OCI-LY3 (cell line): ENCODE results near the gene BTF3L4.

Experiments used
- H2AFZ ChIP-seq: fragments of 200-600, 300-600 bp; shearing (Covaris generic); 2 replicates; pipeline ENCODE4 v1.6.0; 2014; ENCODE audit warnings: antibody characterized with exemption, low read depth, low read length
- H3K27ac ChIP-seq: fragments of 200-600, 300-600 bp; sonication (generic); 2 replicates; pipeline ENCODE4 v1.5.1; 2014; ENCODE audit warnings: mild to moderate bottlenecking, low read length, moderate library complexity, mixed read lengths
- H3K27me3 ChIP-seq: fragments of 200-600, 300-600 bp; sonication (generic); 2 replicates; pipeline ENCODE4 v1.6.1; 2014; ENCODE audit warnings: low read depth, low read length, mixed read lengths
- H3K36me3 ChIP-seq: fragments of 200-600, 300-600 bp; sonication (generic); replicated peaks from 2 replicates; pipeline ENCODE3; 2014; ENCODE audit warnings: low read depth, low read length, mixed read lengths
- H3K4me1 ChIP-seq: fragments of 300-600, 200-600 bp; sonication (generic); 2 replicates; pipeline ENCODE4 v1.6.1; 2014; ENCODE audit warnings: low read length, mixed read lengths
- H3K4me2 ChIP-seq: fragments of 200-600, 300-600 bp; sonication (generic); 2 replicates; pipeline ENCODE4 v1.6.1; 2014; ENCODE audit warnings: low read length, mixed read lengths
- H3K4me3 ChIP-seq: fragments of 300-600, 200-600 bp; sonication (generic); 2 replicates; pipeline ENCODE4 v1.5.1; 2014; ENCODE audit warnings: antibody characterized with exemption, mild to moderate bottlenecking, low read length, moderate library complexity
- H3K79me2 ChIP-seq: fragments of 300-600, 200-600 bp; shearing (Covaris generic); 2 replicates; pipeline ENCODE4 v1.6.1; 2014; ENCODE audit warnings: mild to moderate bottlenecking, low read length, mixed read lengths
- H3K9ac ChIP-seq: fragments of 300-600, 200-600 bp; shearing (Covaris generic); 2 replicates; pipeline ENCODE4 v1.6.0; 2014; ENCODE audit warnings: mild to moderate bottlenecking, low read length, moderate library complexity
- H3K9me3 ChIP-seq: fragments of 200-600, 300-600 bp; shearing (Covaris generic); 2 replicates; pipeline ENCODE4 v1.6.1; 2014; ENCODE audit warnings: low read length, mixed read lengths; ENCODE audit not compliant: insufficient read depth
- H4K20me1 ChIP-seq: fragments of 200-600, 300-600 bp; sonication (generic); 2 replicates; pipeline ENCODE4 v1.6.1; 2016; ENCODE audit warnings: low read length, mixed read lengths; ENCODE audit not compliant: insufficient read depth
- EZH2phosphoT487 ChIP-seq: fragments of 200-600 bp; shearing (Covaris generic); IDR thresholded peaks from 2 replicates; pipeline ENCODE4 v1.6.1; 2018; ENCODE audit warnings: antibody characterized with exemption, mixed run types, low read depth
- TF ChIP-seq, protein P1 (sequence below): fragments of 200-600, 300-600 bp; sonication (generic); IDR thresholded peaks from 2 replicates; pipeline ENCODE4 v1.5.1; 2014; ENCODE audit warnings: antibody characterized with exemption, low read length, low read depth

BTF3L4 gene

DNA sequence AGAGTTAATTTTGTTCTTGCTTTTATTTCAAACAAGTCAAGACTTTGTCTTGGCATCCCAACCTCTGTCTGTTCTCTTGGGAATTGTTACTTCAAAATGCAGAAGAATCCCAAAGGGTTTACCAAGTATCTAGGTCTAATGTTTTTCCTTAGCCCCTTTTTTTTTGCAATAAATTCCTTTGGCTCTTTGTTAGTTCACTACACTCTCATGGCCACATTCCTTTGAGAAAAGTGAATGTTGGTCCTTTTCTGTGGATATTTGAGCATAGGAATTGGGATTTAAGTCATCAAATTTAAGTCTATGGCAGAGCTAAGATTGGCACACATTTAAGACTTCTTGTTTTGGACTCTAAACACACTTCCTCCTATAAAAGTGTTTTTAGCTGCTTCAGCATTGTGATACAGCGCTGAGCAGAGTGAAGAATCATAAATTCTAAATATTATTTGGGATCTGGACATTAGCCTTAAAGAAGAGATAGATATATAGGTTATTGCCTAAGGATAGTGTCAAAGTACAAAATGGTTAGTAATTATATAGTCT lies 1.9 kb downstream of the BTF3L4 start:
- H3K79me2 ChIP-seq: peaks cover 69% of the 10 kb centered on the region
- no peaks in the 10 kb centered on the region for H3K9me3 ChIP-seq
- 0 out of 2 replicates have a peak overlapping the region, but pooled peaks have one; percentile 97 for H3K4me3 ChIP-seq
- no peak overlapping the region for H2AFZ ChIP-seq
- H3K4me1 ChIP-seq: peaks cover 18% of the 10 kb centered on the region
- no peak overlapping the region for H3K9ac ChIP-seq
- H4K20me1 ChIP-seq: peaks cover 13% of the 10 kb centered on the region; the same call in 1 of the 2 replicates
- H3K27ac ChIP-seq: no peak overlapping the region
- H3K27me3 ChIP-seq: no peaks in the 10 kb centered on the region
- peaks cover 5% of the 10 kb centered on the region for H3K36me3 ChIP-seq
- TF ChIP-seq EZH2phosphoT487: no peak
- TF ChIP-seq, protein P1, sequence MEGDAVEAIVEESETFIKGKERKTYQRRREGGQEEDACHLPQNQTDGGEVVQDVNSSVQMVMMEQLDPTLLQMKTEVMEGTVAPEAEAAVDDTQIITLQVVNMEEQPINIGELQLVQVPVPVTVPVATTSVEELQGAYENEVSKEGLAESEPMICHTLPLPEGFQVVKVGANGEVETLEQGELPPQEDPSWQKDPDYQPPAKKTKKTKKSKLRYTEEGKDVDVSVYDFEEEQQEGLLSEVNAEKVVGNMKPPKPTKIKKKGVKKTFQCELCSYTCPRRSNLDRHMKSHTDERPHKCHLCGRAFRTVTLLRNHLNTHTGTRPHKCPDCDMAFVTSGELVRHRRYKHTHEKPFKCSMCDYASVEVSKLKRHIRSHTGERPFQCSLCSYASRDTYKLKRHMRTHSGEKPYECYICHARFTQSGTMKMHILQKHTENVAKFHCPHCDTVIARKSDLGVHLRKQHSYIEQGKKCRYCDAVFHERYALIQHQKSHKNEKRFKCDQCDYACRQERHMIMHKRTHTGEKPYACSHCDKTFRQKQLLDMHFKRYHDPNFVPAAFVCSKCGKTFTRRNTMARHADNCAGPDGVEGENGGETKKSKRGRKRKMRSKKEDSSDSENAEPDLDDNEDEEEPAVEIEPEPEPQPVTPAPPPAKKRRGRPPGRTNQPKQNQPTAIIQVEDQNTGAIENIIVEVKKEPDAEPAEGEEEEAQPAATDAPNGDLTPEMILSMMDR: no peak
- peak overlapping the region; percentile 86 for H3K4me2 ChIP-seq

DNA sequence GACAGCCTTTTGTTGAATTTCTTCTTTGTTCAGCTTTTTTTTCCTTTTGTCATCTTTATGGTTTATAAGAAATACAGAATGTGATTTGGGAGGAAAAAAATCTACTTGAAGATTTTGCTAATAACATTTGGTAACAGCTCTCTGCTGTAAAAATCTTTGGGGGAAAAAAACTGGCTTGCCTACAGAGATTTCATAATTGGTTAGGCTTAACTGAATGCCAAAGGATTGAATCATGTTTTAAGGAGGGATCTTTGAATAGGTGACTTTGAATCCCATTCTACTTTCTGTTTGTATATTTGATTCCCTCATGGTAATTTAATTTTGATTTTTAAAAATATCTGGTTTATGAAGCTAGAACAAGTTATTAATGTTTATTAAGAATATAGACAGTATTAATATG lies 3.2 kb downstream of the BTF3L4 start:
- no peak overlapping the region for H3K4me2 ChIP-seq
- no peak overlapping the region for H3K27ac ChIP-seq
- no peaks in the 10 kb centered on the region for H3K27me3 ChIP-seq
- H3K79me2 ChIP-seq: peaks cover 64% of the 10 kb centered on the region
- TF ChIP-seq, protein P1: no peak
- TF ChIP-seq EZH2phosphoT487: no peak
- H3K4me1 ChIP-seq: peaks cover 12% of the 10 kb centered on the region
- H3K36me3 ChIP-seq: peaks cover 11% of the 10 kb centered on the region
- H3K9ac ChIP-seq: no peak overlapping the region
- no peaks in the 10 kb centered on the region for H3K9me3 ChIP-seq
- H2AFZ ChIP-seq: no peak overlapping the region
- peaks cover 13% of the 10 kb centered on the region; the same call in 1 of the 2 replicates for H4K20me1 ChIP-seq
- no peak overlapping the region for H3K4me3 ChIP-seq

DNA sequence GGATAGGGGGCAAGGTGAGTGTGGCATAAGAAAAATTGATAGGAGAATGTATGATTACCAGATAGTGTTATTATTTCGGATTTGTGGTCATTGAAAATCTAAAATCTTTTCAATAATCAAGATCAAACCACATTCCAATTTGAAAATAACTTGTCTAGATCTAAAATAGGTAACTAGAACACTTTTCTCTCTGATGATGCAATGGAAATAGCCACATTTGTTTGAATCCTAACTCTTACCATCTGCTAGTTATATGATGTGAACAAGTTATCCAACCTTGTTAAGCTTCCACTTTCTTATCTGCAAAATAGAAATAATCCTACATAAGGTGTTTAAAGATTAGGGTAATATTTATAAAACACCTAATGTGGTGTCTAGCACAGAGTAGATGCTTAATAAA lies 3.8 kb downstream of the BTF3L4 start:
- H3K27me3 ChIP-seq: no peaks in the 10 kb centered on the region
- peaks cover 12% of the 10 kb centered on the region for H3K4me1 ChIP-seq
- peaks cover 15% of the 10 kb centered on the region for H3K36me3 ChIP-seq
- H4K20me1 ChIP-seq: peaks cover 13% of the 10 kb centered on the region; the same call in 1 of the 2 replicates
- H3K4me3 ChIP-seq: no peak overlapping the region
- H3K4me2 ChIP-seq: no peak overlapping the region
- H3K9ac ChIP-seq: no peak overlapping the region
- H3K9me3 ChIP-seq: no peaks in the 10 kb centered on the region
- H3K27ac ChIP-seq: no peak overlapping the region
- peaks cover 58% of the 10 kb centered on the region for H3K79me2 ChIP-seq
- no peak overlapping the region for H2AFZ ChIP-seq
- no peak for TF ChIP-seq EZH2phosphoT487
- TF ChIP-seq, protein P1: no peak

DNA sequence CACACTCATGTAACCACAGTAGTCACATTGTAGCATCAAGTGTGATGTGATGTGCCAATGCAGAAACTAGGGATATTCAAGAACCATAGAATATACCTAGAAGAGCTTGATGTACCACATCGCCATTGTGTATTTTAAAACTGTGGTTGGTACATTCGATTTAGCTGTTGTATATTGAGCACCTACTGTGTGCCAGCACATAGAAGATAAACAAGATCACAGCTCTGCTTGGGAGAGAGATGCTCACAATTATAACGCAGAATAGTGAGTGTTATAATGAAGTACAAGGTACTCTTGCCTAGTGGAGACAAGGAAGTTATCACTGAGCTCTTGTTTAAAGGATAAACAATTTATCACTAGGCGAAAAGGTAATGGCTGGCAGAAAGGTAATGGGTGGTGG lies 4.7 kb downstream of the BTF3L4 start:
- Histone ChIP-seq H3K4me3 (no peak overlapping the region), H3K79me2 (peaks cover 50% of the 10 kb centered on the region), H3K36me3 (peaks cover 17% of the 10 kb centered on the region), H3K9ac (no peak overlapping the region), H3K4me2 (no peak overlapping the region), H3K9me3 (no peaks in the 10 kb centered on the region), H4K20me1 (peaks cover 13% of the 10 kb centered on the region; the same call in 1 of the 2 replicates), H3K27ac (no peak overlapping the region), H3K27me3 (no peaks in the 10 kb centered on the region), H3K4me1 (peaks cover 12% of the 10 kb centered on the region), H2AFZ (no peak overlapping the region)
- no peak for TF ChIP-seq EZH2phosphoT487
- TF ChIP-seq, protein P1: no peak
